Activated T-helper 1 cell treated with anti-CD3 and anti-CD28 coated beads, Interleukin-2, amount 50 U/mL, for 16 hours (primary cell): Measurements from ENCODE around the gene ELL2.
"Not testable (repeated sequence)": the region's sequence is repeated elsewhere in the genome, so short reads cannot be mapped to it uniquely, and the experiment has no call there.

ENCODE experiments used
- DNase-seq, 2 donors: peaks; one replicate each; pipeline ENCODE4 v3.0.0-alpha.2; 2020; ENCODE audit warnings: low read depth in 1 of 2, low spot score in 1 of 2

ELL2 gene

DNA sequence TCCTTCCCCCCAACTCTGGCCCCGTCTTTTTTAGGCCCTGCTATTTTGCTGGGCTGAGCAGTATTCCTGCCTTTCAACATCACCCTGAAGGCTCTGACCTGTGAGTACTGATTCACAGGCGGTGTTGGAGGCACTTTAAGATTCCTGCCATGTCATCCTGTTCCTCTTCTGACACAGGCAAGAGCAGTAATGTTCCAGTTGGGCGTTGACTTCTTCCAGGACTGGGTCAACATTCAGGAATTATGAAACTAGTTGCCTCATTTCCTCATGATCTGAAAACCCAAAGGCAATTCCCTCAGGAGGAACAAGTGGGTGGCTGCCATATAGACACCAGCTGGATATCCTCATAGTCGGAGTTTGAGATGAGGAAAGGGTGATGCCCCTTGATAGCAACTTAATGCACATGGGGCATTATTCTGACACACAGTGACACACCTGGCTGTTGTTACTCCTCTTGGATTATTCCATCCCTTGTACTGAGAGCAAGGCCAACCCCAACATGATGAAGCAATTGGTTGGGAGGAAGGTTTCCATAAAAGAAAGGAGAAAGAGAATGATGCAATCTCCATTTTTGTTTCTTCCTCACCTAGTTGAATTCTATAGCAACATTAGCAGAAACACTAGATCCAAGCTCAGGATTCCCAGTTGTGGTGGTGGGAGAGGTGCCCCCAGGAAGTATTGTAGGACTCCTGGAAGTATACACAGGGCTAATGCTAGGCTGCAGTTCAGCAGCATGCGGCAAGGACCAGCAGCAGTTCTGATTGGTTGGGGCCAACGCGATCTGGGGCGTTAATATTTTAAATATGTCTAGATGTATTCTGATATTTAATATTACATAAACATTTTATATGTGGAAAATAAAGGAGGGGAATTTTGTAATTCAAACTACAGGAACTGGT, 119.5 kb downstream of the ELL2 start:
- no peak for DNase-seq

DNA sequence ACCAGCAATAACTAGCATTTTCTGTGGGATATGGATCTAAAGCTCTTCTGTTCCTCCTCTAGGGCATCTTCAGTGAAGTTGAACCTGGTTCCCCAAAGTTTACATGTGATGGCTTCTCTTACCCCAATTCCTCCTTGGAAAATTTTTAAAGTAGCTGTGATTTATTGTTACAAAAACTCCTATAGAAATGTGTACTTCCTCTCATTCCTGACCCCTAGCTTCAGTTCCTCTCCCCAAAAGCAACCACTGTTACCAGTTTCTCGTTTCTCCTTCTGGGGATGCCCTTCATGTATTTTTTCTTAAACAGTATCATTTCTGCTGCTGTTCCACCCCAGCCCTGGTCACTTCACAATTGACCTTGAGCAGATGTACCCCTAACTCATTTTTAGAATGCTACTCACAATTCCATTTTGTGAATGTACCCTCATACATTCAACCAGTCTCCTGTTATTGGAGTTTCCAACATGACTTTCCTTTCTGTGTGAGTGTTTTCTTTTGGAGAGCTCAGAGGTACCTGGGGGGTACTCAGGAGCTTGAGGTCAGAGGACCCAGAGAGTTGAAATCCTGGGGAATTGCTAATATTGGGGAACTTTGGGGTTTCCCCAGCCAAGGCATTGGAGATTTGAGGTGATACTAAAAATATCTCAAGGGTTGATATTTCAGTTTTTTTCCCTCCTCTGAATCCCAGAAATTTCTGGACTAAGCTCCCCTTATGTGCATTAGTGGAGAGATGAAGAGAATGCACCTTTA, 120.5 kb downstream of the ELL2 start:
- no peak for DNase-seq

DNA sequence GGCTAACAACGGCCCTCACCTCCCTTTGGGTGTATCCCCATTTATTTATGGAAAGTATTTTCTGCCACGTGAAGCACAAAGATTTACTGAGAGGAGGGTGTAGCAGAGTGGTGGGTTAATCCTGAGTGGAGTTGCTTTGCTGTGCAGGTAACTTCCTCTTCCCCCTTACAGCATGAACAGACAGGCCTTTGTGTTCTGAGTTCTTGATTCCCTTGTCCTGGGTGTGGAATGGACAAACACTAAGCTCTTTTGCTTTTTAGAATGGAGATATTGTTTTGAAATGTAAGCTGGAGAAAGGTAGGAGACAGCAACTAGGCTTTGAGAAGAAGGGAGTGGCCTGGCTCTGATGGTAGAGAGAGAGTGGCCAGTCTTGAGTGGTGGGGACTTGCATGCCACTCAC, 122.0 kb downstream of the ELL2 start:
- no peak for DNase-seq

DNA sequence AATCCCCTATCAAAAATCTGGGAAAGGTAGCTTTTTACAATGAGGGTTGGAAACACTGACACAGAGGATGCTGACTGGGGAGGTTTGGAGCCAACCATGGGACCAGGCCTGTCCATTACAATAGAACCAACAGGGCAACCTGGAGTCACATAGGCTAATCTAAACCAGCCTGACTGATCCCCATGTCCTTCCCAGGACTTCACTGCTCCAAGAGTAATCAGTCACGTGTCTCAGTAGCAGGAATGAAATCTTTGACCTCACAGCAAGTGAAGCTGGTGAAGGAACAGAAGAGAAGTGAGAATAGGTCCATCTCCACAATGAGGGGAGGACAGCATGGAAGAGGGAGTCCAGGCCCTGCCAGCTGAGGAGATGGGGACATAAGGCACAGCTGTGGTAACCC, 123.1 kb downstream of the ELL2 start:
- DNase-seq, result no peak

DNA sequence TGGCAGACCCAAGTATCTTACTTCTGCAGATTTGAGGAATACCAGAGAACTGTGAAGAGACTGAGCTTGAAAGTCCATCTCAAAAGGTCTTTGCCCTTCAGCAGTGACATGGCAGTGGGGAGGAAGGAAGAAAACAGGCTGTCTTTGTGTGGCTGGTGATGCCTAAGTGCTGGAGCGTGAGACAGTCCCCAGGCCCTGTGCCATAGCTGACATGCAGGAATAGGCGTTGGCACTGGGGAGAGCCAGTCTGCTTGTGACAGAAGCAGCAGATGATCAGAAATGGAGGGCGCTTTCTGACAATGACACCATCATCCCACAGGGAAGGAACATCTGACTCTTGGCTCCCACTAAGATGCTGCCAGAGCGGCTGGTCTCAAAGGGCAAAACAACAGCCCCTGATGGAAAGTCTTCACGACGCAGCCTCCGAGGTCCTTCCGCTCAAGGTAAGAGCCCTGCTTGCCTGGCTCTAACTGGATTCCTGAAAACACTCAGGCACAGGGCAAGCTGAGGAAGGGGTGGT, 123.6 kb downstream of the ELL2 start:
- no peak for DNase-seq

DNA sequence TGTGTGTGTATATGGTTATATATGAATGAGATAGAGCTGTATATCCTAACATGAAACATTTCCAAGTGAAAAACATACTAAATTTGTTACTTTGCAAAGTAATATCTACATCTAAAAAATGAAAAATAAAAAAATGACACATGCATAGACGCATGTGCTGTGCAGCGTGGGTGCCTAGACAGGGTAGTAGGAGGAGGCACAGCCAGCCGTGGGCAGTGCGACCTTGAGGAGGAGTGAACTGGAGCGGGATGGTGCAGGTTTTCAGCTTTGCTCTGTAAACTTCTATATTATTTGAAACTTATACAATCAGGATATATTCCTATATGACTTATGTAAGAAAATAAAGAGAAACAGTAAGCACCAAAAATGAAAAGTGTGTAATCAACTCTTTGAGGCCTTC, 124.2 kb downstream of the ELL2 start:
- no peak for DNase-seq

DNA sequence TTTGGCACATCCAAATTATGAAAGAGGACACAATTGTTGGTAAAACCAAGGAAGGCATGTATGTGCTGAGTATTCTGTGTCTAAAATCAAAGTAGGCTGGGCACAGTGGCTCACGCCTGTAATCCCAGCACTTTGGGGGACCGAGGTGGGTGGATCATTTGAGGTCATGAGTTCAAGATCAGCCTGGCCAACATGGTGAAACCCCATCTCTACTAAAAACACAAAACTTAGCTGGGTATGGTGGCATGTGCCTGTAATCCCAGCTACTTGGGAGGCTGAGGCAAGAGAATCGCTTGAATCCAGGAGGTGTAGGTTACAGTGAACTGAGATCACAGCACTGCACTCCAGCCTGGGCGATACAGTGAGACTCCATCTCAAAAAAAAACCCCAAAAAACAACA, 124.7 kb downstream of the ELL2 start:
- DNase-seq, result not testable (repeated sequence)

DNA sequence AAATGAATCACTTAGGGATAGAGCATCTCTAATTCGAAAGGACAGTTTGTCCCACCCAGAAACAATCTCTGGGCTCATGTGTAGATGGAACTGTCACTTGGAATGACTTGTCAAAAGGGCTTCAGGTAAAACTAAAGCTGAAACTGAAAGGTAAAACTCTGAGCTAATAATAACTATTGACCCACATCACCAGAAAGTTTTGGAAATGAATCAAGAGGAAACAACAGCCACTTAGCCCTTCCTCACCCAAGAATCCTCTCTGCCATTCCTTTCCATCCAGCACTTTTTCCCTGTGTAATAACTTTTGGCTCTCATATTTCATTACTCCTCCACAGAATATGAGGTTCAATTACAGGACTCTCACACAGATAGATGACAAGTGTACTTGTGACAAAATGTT, 125.1 kb downstream of the ELL2 start:
- no peak for DNase-seq

DNA sequence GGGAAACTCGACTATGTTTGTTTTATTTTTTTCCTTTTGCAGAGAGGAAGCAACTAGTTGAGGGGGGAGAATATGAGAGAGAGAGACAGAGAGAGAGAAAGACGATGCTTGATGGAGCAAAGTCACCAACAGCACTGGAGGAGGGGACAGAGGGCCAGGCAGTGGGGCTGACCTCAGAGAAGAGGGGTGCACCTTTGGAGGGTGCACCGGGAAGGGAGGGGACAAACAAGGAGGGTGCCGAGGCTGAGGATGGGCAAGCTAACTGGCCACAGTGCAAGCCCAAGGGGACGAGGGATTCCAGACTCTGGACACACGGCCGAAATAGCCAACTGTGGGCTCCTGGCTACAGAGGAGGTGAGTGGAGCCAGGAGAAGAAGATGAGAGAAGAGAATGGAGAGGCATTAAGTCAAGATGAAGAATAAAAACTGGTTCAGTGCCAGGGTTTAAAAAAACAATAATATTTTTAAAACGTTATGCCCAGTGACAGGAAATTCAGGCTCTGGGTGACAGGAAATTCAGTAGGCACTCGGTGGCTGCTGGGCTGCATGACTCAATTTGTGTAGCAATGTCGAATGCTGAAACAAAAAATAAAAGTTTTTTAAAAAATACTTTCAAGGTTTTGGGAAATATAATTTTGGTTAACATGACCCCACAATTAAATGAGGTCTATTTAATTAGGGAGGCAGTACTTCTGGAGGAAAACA, 125.8 kb downstream of the ELL2 start:
- no peak for DNase-seq
